ENCODE measurements around the gene CCDC6. TPM values are rescaled to one million over a fixed set of nuclear protein-coding genes. Genes with fewer than 3 reads are reported as not detected.
A peak's percentile ranks its signal among the peaks of the same experiment; 100 is the strongest.

CCDC6 gene
- polyA plus RNA-seq, 1 donor from 2014 or later = 20.1 TPM

DNA sequence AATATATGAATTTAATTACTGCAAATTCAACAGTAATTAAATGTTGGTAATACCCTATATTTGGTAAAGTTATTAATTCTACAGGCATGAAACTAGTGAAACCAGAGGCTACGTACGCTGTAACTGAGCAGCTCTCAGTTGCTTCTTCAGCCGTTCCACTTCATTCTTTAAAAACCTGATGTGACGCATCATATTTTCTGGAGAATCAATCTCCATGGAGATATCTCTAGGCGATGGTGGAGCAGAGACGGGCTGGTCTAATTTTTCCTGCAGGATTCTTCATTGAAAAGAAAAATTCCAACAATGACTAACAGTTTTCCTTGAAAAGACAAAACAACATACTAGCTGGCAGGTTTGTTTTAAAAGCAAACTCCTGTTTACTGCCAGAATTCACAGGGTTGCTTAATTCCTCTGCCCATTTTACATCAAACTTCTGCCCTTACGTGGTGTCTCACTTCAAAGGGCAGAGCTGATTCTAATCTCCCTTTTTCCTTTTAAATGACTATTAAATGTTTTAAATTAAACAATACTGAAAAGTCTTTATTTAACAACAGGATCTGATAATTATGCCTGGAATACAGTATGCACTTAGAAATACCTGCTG is 93.7 kb downstream of the CCDC6 start:
- Histone ChIP-seq H3K36me3 (ENCODE audit: insufficient read depth, low read length) (peaks cover 13% of the 10 kb centered on the region), H3K79me2 (replicated peaks; ENCODE audit: insufficient read depth, low read length) (no peaks in the 10 kb centered on the region), H4K20me1 (ENCODE audit: insufficient read depth) (no peaks in the 10 kb centered on the region), H3K27me3 (ENCODE audit: insufficient read depth, low read depth, low read length) (no peaks in the 10 kb centered on the region), H2AFZ (ENCODE audit: low read depth, low read length) (no peak overlapping the region), H3F3A (ENCODE audit: insufficient read depth, low read length, poor library complexity, severe bottlenecking) (no peaks in the 10 kb centered on the region), H3K9me2 (ENCODE audit: insufficient read depth, low read length) (no peaks in the 10 kb centered on the region), H3K9ac (ENCODE audit: low read length) (no peak overlapping the region), H3K27ac (ENCODE audit: low read length) (no peak overlapping the region), H3K4me2 (ENCODE audit: low read length) (no peak overlapping the region), H3K9me3 (ENCODE audit: low read length) (no peaks in the 10 kb centered on the region), H3K4me3 (ENCODE audit: low read length) (no peak overlapping the region)
- TF ChIP-seq TAF1 (IDR thresholded peaks at IDR 0.05; ENCODE audit: low read depth) (no peak), EP300 (conservative IDR thresholded peaks at IDR 0.05; ENCODE audit: poor library complexity, severe bottlenecking) (no peak), MXI1 (conservative IDR thresholded peaks at IDR 0.05; ENCODE audit: poor library complexity, severe bottlenecking) (no peak), EZH2 (IDR thresholded peaks at IDR 0.05; ENCODE audit: borderline replicate concordance, insufficient read depth, low read length, poor library complexity, severe bottlenecking) (no peak), RAD21 (conservative IDR thresholded peaks at IDR 0.05) (no peak), SMC3 (conservative IDR thresholded peaks at IDR 0.05; ENCODE audit: poor library complexity) (no peak), POLR2AphosphoS5 (IDR thresholded peaks at IDR 0.05) (no peak)
- TF ChIP-seq, protein P1, sequence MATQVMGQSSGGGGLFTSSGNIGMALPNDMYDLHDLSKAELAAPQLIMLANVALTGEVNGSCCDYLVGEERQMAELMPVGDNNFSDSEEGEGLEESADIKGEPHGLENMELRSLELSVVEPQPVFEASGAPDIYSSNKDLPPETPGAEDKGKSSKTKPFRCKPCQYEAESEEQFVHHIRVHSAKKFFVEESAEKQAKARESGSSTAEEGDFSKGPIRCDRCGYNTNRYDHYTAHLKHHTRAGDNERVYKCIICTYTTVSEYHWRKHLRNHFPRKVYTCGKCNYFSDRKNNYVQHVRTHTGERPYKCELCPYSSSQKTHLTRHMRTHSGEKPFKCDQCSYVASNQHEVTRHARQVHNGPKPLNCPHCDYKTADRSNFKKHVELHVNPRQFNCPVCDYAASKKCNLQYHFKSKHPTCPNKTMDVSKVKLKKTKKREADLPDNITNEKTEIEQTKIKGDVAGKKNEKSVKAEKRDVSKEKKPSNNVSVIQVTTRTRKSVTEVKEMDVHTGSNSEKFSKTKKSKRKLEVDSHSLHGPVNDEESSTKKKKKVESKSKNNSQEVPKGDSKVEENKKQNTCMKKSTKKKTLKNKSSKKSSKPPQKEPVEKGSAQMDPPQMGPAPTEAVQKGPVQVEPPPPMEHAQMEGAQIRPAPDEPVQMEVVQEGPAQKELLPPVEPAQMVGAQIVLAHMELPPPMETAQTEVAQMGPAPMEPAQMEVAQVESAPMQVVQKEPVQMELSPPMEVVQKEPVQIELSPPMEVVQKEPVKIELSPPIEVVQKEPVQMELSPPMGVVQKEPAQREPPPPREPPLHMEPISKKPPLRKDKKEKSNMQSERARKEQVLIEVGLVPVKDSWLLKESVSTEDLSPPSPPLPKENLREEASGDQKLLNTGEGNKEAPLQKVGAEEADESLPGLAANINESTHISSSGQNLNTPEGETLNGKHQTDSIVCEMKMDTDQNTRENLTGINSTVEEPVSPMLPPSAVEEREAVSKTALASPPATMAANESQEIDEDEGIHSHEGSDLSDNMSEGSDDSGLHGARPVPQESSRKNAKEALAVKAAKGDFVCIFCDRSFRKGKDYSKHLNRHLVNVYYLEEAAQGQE (IDR thresholded peaks at IDR 0.05; ENCODE audit: borderline replicate concordance) = no peak
- TF ChIP-seq, protein P2, sequence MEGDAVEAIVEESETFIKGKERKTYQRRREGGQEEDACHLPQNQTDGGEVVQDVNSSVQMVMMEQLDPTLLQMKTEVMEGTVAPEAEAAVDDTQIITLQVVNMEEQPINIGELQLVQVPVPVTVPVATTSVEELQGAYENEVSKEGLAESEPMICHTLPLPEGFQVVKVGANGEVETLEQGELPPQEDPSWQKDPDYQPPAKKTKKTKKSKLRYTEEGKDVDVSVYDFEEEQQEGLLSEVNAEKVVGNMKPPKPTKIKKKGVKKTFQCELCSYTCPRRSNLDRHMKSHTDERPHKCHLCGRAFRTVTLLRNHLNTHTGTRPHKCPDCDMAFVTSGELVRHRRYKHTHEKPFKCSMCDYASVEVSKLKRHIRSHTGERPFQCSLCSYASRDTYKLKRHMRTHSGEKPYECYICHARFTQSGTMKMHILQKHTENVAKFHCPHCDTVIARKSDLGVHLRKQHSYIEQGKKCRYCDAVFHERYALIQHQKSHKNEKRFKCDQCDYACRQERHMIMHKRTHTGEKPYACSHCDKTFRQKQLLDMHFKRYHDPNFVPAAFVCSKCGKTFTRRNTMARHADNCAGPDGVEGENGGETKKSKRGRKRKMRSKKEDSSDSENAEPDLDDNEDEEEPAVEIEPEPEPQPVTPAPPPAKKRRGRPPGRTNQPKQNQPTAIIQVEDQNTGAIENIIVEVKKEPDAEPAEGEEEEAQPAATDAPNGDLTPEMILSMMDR (IDR thresholded peaks at IDR 0.05; ENCODE audit: poor library complexity, severe bottlenecking) = no peak

DNA sequence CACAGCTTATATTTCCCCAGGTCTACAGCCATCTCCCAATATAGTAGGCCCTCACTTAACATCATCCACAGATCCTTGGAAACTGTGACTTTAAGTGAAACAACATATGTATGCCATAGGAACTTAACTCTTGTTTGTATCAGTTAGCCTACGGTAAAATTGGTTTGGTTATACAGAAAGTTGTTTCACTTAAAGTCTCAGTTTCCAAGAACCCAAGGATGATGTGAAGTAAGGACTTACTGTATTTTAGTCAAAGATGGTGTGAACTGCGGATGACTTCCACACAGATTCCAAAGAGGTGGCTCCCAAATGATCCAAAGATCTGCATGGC is 96.7 kb downstream of the CCDC6 start:
- Histone ChIP-seq H3K9me2 (ENCODE audit: insufficient read depth, low read length) (no peaks in the 10 kb centered on the region), H3F3A (ENCODE audit: insufficient read depth, low read length, poor library complexity, severe bottlenecking) (no peaks in the 10 kb centered on the region), H3K4me2 (ENCODE audit: low read length) (no peak overlapping the region), H2AFZ (ENCODE audit: low read depth, low read length) (no peak overlapping the region), H3K9ac (ENCODE audit: low read length) (no peak overlapping the region), H3K36me3 (ENCODE audit: insufficient read depth, low read length) (peaks cover 18% of the 10 kb centered on the region), H3K9me3 (ENCODE audit: low read length) (no peaks in the 10 kb centered on the region), H4K20me1 (ENCODE audit: insufficient read depth) (no peaks in the 10 kb centered on the region), H3K27ac (ENCODE audit: low read length) (no peak overlapping the region), H3K27me3 (ENCODE audit: insufficient read depth, low read depth, low read length) (no peaks in the 10 kb centered on the region), H3K79me2 (replicated peaks; ENCODE audit: insufficient read depth, low read length) (no peaks in the 10 kb centered on the region), H3K4me3 (ENCODE audit: low read length) (no peak overlapping the region)
- TF ChIP-seq SMC3 (conservative IDR thresholded peaks at IDR 0.05; ENCODE audit: poor library complexity) = no peak
- no peak for TF ChIP-seq TAF1 (IDR thresholded peaks at IDR 0.05; ENCODE audit: low read depth)
- TF ChIP-seq, protein P2 (IDR thresholded peaks at IDR 0.05; ENCODE audit: poor library complexity, severe bottlenecking) = peak; percentile 8

Data from neural cell (in vitro differentiated cells).